ENCODE results near the gene OR10K1.
"Not testable (repeated sequence)": the region's sequence is repeated elsewhere in the genome, so short reads cannot be mapped to it uniquely, and the experiment has no call there.

OR10K1 gene

DNA sequence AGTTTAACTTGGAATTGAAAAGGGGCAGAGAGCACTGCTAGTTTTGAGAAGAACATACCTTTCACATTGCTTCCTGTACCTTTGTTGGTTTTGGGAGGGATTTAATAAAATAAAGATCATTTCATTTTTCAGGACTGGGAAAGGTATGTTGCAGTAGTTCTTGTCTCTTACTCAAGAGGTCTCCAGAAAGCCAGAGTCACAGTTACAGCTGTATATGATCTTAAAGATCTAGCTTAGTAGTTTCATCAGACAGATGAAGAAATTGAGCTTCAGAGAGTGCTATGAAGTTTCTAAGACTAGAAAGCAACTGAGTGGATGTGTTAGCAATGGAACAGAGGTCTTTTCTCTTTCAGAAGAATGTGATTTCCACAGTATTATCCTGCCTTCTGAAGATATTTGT lies 36.6 kb upstream of the OR10K1 start:
- Histone ChIP-seq H3K9me3 (ENCODE audit: control insufficient read depth, low read length) (no peaks in the 10 kb centered on the region), H3K36me3 (ENCODE audit: control insufficient read depth in 1 of 2, insufficient read depth in 2 of 2, low read depth in 1 of 2, low read length in 2 of 2) (no peaks in the 10 kb centered on the region), H2AK5ac (ENCODE audit: low read length, severe bottlenecking) (no peak overlapping the region), H2BK15ac (ENCODE audit: low read depth, poor library complexity, severe bottlenecking) (no peak overlapping the region), H4K8ac (ENCODE audit: low read length) (no peak overlapping the region), H3K14ac (ENCODE audit: low read length in 2 of 2) (no peak overlapping the region), H4K91ac (ENCODE audit: low read length) (no peak overlapping the region), H2BK5ac (ENCODE audit: low read depth, low read length, poor library complexity, severe bottlenecking) (no peak overlapping the region), H3K27ac (ENCODE audit: low read length, poor library complexity, severe bottlenecking) (no peak overlapping the region), H2BK120ac (ENCODE audit: low read depth, low read length) (no peak overlapping the region), H3K23ac (ENCODE audit: low read length in 2 of 2) (no peak overlapping the region), H3K4me1 (ENCODE audit: control insufficient read depth, insufficient read depth, low read depth, low read length) (no peaks in the 10 kb centered on the region), H2BK12ac (ENCODE audit: low read length in 2 of 2) (no peak overlapping the region), H3K79me1 (replicated peaks; ENCODE audit: low read length, poor library complexity, severe bottlenecking) (no peaks in the 10 kb centered on the region), H3K18ac (ENCODE audit: low read depth in 1 of 2, low read length in 2 of 2) (no peak overlapping the region), H3K4me2 (ENCODE audit: low read length, poor library complexity, severe bottlenecking) (no peak overlapping the region), H3K4ac (ENCODE audit: low read depth in 1 of 2, low read length in 2 of 2) (no peak overlapping the region), H3K27me3 (ENCODE audit: control insufficient read depth in 1 of 2, insufficient read depth in 1 of 2, low read length in 2 of 2) (no peaks in the 10 kb centered on the region), H3K9ac (ENCODE audit: low read length) (no peak overlapping the region), H3K4me3 (ENCODE audit: insufficient read depth in 1 of 2, low read depth in 1 of 2, low read length in 2 of 2) (no peak overlapping the region), H2AFZ (ENCODE audit: low read depth, low read length) (no peak overlapping the region)
- no peak for DNase-seq

GRCh38 chr1:158426137-158426536 lies 35.5 kb upstream of the OR10K1 start, which contains the start of gene OR10K2:
TSS of gene OR10K2 (minus strand) at chr1:158426237. CDS start at chr1:158420866, 5,371 bp downstream.
- Histone ChIP-seq H3K18ac (ENCODE audit: low read depth in 1 of 2, low read length in 2 of 2) (no peak within 1 kb of the TSS), H3K4ac (ENCODE audit: low read depth in 1 of 2, low read length in 2 of 2) (no peak within 1 kb of the TSS), H4K8ac (ENCODE audit: low read length) (no peak within 1 kb of the TSS), H3K23ac (ENCODE audit: low read length in 2 of 2) (no peak within 1 kb of the TSS), H3K4me1 (ENCODE audit: control insufficient read depth, insufficient read depth, low read depth, low read length) (no peaks in the 10 kb centered on the region), H3K9ac (ENCODE audit: low read length) (no peak within 1 kb of the TSS), H3K4me2 (ENCODE audit: low read length, poor library complexity, severe bottlenecking) (no peak within 1 kb of the TSS), H3K27me3 (ENCODE audit: control insufficient read depth in 1 of 2, insufficient read depth in 1 of 2, low read length in 2 of 2) (no peaks in the 10 kb centered on the region), H2BK120ac (ENCODE audit: low read depth, low read length) (no peak within 1 kb of the TSS), H4K91ac (ENCODE audit: low read length) (no peak within 1 kb of the TSS), H2BK12ac (ENCODE audit: low read length in 2 of 2) (no peak within 1 kb of the TSS), H2AFZ (ENCODE audit: low read depth, low read length) (no peak within 1 kb of the TSS), H3K4me3 (ENCODE audit: insufficient read depth in 1 of 2, low read depth in 1 of 2, low read length in 2 of 2) (no peak within 1 kb of the TSS), H3K9me3 (ENCODE audit: control insufficient read depth, low read length) (no peaks in the 10 kb centered on the region), H2AK5ac (ENCODE audit: low read length, severe bottlenecking) (no peak within 1 kb of the TSS), H3K27ac (ENCODE audit: low read length, poor library complexity, severe bottlenecking) (no peak within 1 kb of the TSS), H3K14ac (ENCODE audit: low read length in 2 of 2) (no peak within 1 kb of the TSS), H3K36me3 (ENCODE audit: control insufficient read depth in 1 of 2, insufficient read depth in 2 of 2, low read depth in 1 of 2, low read length in 2 of 2) (no peaks in the 10 kb centered on the region), H2BK5ac (ENCODE audit: low read depth, low read length, poor library complexity, severe bottlenecking) (no peak within 1 kb of the TSS), H3K79me1 (replicated peaks; ENCODE audit: low read length, poor library complexity, severe bottlenecking) (no peaks in the 10 kb centered on the region), H2BK15ac (ENCODE audit: low read depth, poor library complexity, severe bottlenecking) (no peak within 1 kb of the TSS)
- no peak for DNase-seq
- 18% methylated on average over 1 of the region's 1 CpG for whole genome bisulfite sequencing

- not testable (repeated sequence) for H2BK5ac ChIP-seq (ENCODE audit: low read depth, low read length, poor library complexity, severe bottlenecking); H3K14ac ChIP-seq (ENCODE audit: low read length in 2 of 2); H2BK120ac ChIP-seq (ENCODE audit: low read depth, low read length); H2BK12ac ChIP-seq (ENCODE audit: low read length in 2 of 2); H3K79me1 ChIP-seq (replicated peaks; ENCODE audit: low read length, poor library complexity, severe bottlenecking); H4K91ac ChIP-seq (ENCODE audit: low read length); DNase-seq; H3K9me3 ChIP-seq (ENCODE audit: control insufficient read depth, low read length); H3K9ac ChIP-seq (ENCODE audit: low read length); H3K27ac ChIP-seq (ENCODE audit: low read length, poor library complexity, severe bottlenecking); H3K4ac ChIP-seq (ENCODE audit: low read depth in 1 of 2, low read length in 2 of 2); H3K23ac ChIP-seq (ENCODE audit: low read length in 2 of 2); H4K8ac ChIP-seq (ENCODE audit: low read length); H3K18ac ChIP-seq (ENCODE audit: low read depth in 1 of 2, low read length in 2 of 2); H3K36me3 ChIP-seq (ENCODE audit: control insufficient read depth in 1 of 2, insufficient read depth in 2 of 2, low read depth in 1 of 2, low read length in 2 of 2); H3K4me1 ChIP-seq (ENCODE audit: control insufficient read depth, insufficient read depth, low read depth, low read length); H3K4me3 ChIP-seq (ENCODE audit: insufficient read depth in 1 of 2, low read depth in 1 of 2, low read length in 2 of 2); H2AFZ ChIP-seq (ENCODE audit: low read depth, low read length); H2AK5ac ChIP-seq (ENCODE audit: low read length, severe bottlenecking); H3K27me3 ChIP-seq (ENCODE audit: control insufficient read depth in 1 of 2, insufficient read depth in 1 of 2, low read length in 2 of 2); H2BK15ac ChIP-seq (ENCODE audit: low read depth, poor library complexity, severe bottlenecking); H3K4me2 ChIP-seq (ENCODE audit: low read length, poor library complexity, severe bottlenecking)
- 45% methylated on average over 3 of the region's 3 CpGs for WGBS
Measured at GRCh38 chr1:158430163-158430562, 31.5 kb upstream of the OR10K1 start.

DNA sequence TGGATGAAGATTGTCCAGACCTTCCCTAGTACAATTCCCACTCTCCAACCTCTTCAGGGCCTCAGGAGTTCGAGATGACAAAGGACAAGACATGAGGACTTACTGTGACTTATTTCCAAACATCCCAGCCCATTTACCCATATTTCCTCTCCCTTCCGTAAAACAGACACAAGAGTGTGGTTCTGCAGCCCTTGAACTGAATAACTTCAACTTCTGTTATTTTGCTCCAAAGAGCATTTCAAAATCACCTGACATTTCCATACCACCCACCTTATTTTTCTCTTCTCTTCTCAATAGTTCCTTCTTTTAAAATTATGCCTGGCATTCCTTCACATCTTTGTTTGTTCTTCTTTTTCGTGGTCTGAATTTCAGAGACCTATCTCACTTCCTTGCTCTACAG lies 26.9 kb upstream of the OR10K1 start:
- Histone ChIP-seq H2BK15ac (ENCODE audit: low read depth, poor library complexity, severe bottlenecking) (no peak overlapping the region), H4K8ac (ENCODE audit: low read length) (no peak overlapping the region), H3K4me2 (ENCODE audit: low read length, poor library complexity, severe bottlenecking) (no peak overlapping the region), H3K4me1 (ENCODE audit: control insufficient read depth, insufficient read depth, low read depth, low read length) (no peaks in the 10 kb centered on the region), H3K27ac (ENCODE audit: low read length, poor library complexity, severe bottlenecking) (no peak overlapping the region), H3K4ac (ENCODE audit: low read depth in 1 of 2, low read length in 2 of 2) (no peak overlapping the region), H3K36me3 (ENCODE audit: control insufficient read depth in 1 of 2, insufficient read depth in 2 of 2, low read depth in 1 of 2, low read length in 2 of 2) (no peaks in the 10 kb centered on the region), H2BK12ac (ENCODE audit: low read length in 2 of 2) (no peak overlapping the region), H2BK5ac (ENCODE audit: low read depth, low read length, poor library complexity, severe bottlenecking) (no peak overlapping the region), H3K4me3 (ENCODE audit: insufficient read depth in 1 of 2, low read depth in 1 of 2, low read length in 2 of 2) (no peak overlapping the region), H3K9me3 (ENCODE audit: control insufficient read depth, low read length) (no peaks in the 10 kb centered on the region), H3K79me1 (replicated peaks; ENCODE audit: low read length, poor library complexity, severe bottlenecking) (no peaks in the 10 kb centered on the region), H3K14ac (ENCODE audit: low read length in 2 of 2) (no peak overlapping the region), H3K27me3 (ENCODE audit: control insufficient read depth in 1 of 2, insufficient read depth in 1 of 2, low read length in 2 of 2) (no peaks in the 10 kb centered on the region), H3K18ac (ENCODE audit: low read depth in 1 of 2, low read length in 2 of 2) (no peak overlapping the region), H3K23ac (ENCODE audit: low read length in 2 of 2) (no peak overlapping the region), H4K91ac (ENCODE audit: low read length) (no peak overlapping the region), H3K9ac (ENCODE audit: low read length) (no peak overlapping the region), H2AK5ac (ENCODE audit: low read length, severe bottlenecking) (no peak overlapping the region), H2BK120ac (ENCODE audit: low read depth, low read length) (no peak overlapping the region), H2AFZ (ENCODE audit: low read depth, low read length) (no peak overlapping the region)
- DNase-seq = no peak
- WGBS = 42% methylated on average over 3 of the region's 3 CpGs

Measured in mesenchymal stem cell (in vitro differentiated cells and primary cell).